Measurements from ENCODE around the gene SACS. TPM values are rescaled to one million over a fixed set of nuclear protein-coding genes. Genes with fewer than 3 reads are reported as not detected.

SACS gene
- total and polyA plus RNA-seq, 2 donors (not counting 3 experiments of a cell fraction or from before 2014, with no cell fraction given), result 14.8 to 72.7 TPM

DNA sequence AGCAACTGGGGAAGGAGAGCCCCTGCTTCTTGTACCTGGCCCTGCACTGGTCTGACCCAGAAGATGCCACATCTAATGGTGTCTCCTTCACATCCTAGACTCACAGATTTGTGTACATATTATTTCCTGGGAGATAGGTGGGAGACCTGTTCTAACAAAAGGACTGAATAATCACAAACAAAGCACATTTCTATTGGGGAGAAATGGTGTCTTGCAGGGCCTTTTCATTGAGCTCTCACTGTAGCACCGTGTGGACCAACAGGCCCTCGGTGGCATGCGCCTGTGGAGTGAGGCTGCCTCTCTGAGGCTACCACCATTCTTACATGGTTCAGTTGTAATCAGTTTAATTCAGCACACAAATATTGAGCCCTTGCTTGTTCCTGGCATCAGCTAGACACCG lies 989 bp upstream of the SACS start:
- no peaks in the 10 kb centered on the region for H3K9me3 ChIP-seq (replicated peaks; ENCODE audit: control insufficient read depth, insufficient read depth, low read length)
- POLR2A ChIA-PET, result no interaction called here
- CTCF ChIA-PET, result interaction anchor here (1.6 kb wide), 1 partner anchor 11 kb away, joined by 3 read pairs; no protein-coding TSS in a partner anchor
- no peak overlapping the region for H3K4me3 ChIP-seq (replicated peaks in 1 of 3; ENCODE audit: insufficient read depth in 1 of 3, low read depth in 1 of 3, low read length in 3 of 3)
- H4K20me1 ChIP-seq (replicated peaks; ENCODE audit: control insufficient read depth, extremely low read depth, insufficient read depth, low read length), result no peaks in the 10 kb centered on the region
- H3K4me2 ChIP-seq (ENCODE audit: insufficient read depth, low read length), result no peak overlapping the region
- H3K36me3 ChIP-seq (ENCODE audit: control insufficient read depth in 2 of 2, extremely low read depth in 1 of 2, insufficient read depth in 2 of 2, low read length in 2 of 2), result no peaks in the 10 kb centered on the region
- H3K79me2 ChIP-seq (ENCODE audit: control insufficient read depth, insufficient read depth, low read length), result no peaks in the 10 kb centered on the region
- FAIRE-seq, result no peak
- intact Hi-C loops (cut with micrococcal nuclease) (no loop called here), dilution Hi-C loops (cut with MboI; ENCODE audit: extremely low pct_ligation_motif_present, low sequenced_read_pairs) (no loop called here)
- TF ChIP-seq MYC (IDR thresholded peaks at IDR 0.05; ENCODE audit: low read depth, low read length) (no peak), POLR2AphosphoS5 (IDR thresholded peaks at IDR 0.05; ENCODE audit: insufficient read depth, low read depth, low read length) (no peak), FOS (IDR thresholded peaks at IDR 0.05; ENCODE audit: borderline replicate concordance, insufficient read depth, low read length) (no peak), JUN (IDR thresholded peaks at IDR 0.05; ENCODE audit: borderline replicate concordance, insufficient read depth, insufficient read length, low read depth) (no peak), GATA2 (IDR thresholded peaks at IDR 0.05; ENCODE audit: insufficient read depth, insufficient read length, low read depth, low read length) (no peak), POLR2A (IDR thresholded peaks at IDR 0.05; ENCODE audit: low read depth, low read length) (no peak), EZH2 (IDR thresholded peaks at IDR 0.05; ENCODE audit: borderline replicate concordance, low read depth, low read length, severe bottlenecking) (no peak)
- TF ChIP-seq, protein P1, sequence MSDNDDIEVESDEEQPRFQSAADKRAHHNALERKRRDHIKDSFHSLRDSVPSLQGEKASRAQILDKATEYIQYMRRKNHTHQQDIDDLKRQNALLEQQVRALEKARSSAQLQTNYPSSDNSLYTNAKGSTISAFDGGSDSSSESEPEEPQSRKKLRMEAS (IDR thresholded peaks at IDR 0.05; ENCODE audit: insufficient read depth, insufficient read length), result no peak
- TF ChIP-seq, protein P2, sequence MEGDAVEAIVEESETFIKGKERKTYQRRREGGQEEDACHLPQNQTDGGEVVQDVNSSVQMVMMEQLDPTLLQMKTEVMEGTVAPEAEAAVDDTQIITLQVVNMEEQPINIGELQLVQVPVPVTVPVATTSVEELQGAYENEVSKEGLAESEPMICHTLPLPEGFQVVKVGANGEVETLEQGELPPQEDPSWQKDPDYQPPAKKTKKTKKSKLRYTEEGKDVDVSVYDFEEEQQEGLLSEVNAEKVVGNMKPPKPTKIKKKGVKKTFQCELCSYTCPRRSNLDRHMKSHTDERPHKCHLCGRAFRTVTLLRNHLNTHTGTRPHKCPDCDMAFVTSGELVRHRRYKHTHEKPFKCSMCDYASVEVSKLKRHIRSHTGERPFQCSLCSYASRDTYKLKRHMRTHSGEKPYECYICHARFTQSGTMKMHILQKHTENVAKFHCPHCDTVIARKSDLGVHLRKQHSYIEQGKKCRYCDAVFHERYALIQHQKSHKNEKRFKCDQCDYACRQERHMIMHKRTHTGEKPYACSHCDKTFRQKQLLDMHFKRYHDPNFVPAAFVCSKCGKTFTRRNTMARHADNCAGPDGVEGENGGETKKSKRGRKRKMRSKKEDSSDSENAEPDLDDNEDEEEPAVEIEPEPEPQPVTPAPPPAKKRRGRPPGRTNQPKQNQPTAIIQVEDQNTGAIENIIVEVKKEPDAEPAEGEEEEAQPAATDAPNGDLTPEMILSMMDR (IDR thresholded peaks at IDR 0.05; ENCODE audit: extremely low read depth in 1 of 2, insufficient read depth in 1 of 2, low read depth in 1 of 2, low read length in 2 of 2), result no peak
- no peak overlapping the region for H3K9ac ChIP-seq (replicated peaks; ENCODE audit: extremely low read depth, insufficient read depth, low read length)
- no TSS peak for BruUV-seq (replicated peaks)
- H2AFZ ChIP-seq (ENCODE audit: low read depth, low read length), result no peak overlapping the region
- H3K4me1 ChIP-seq (ENCODE audit: control insufficient read depth, extremely low read depth, insufficient read depth, low read length), result peaks cover 9% of the 10 kb centered on the region
- no peaks in the 10 kb centered on the region for H3K27me3 ChIP-seq (ENCODE audit: control insufficient read depth in 2 of 2, insufficient read depth in 2 of 2, low read length in 2 of 2)
- no peak overlapping the region for H3K27ac ChIP-seq (ENCODE audit: insufficient read depth, low read depth, low read length)
- no peaks in the 10 kb centered on the region for H3K9me1 ChIP-seq (replicated peaks; ENCODE audit: control insufficient read depth, extremely low read depth, insufficient read depth, low read length)
- DNase-seq (ENCODE audit: low read depth, low spot score), result no peak
